GM12872 (cell line): ENCODE data around the gene CMIP.

Experiments
- CTCF ChIP-seq: IDR thresholded peaks from 3 replicates; pipeline ENCODE4 v1.5.1; 2011; ENCODE audit warnings: low read depth, mild to moderate bottlenecking, low read length, moderate library complexity; ENCODE audit not compliant: insufficient read depth

The CMIP gene

GRCh38 chr16:81513204-81514040 lies 68.8 kb downstream of the CMIP start:
- TF ChIP-seq CTCF: no peak

GRCh38 chr16:81514041-81514559 lies 69.5 kb downstream of the CMIP start:
- no peak for TF ChIP-seq CTCF

GRCh38 chr16:81514568-81515258 lies 70.1 kb downstream of the CMIP start:
- TF ChIP-seq CTCF: no peak

GRCh38 chr16:81515281-81515680 lies 70.7 kb downstream of the CMIP start:
- TF ChIP-seq CTCF: no peak

- TF ChIP-seq CTCF: no peak
Observed at GRCh38 chr16:81515721-81516120, 71.1 kb downstream of the CMIP start.

- TF ChIP-seq CTCF: no peak
Observed at GRCh38 chr16:81516478-81517149, 72.0 kb downstream of the CMIP start.

GRCh38 chr16:81517150-81517499 lies 72.5 kb downstream of the CMIP start:
- no peak for TF ChIP-seq CTCF
